ENCODE results near the gene GNAT3.

The GNAT3 gene

GRCh38 chr7:80511964-80512363 lies at the start of gene GNAT3:
GNAT3 (minus strand) TSS chr7:80512064; CDS start chr7:80511926, 138 bp downstream.
- DNase-seq = no peak
- intact Hi-C loops (cut with DNase I) = no loop called here

GRCh38 chr7:80558116-80558515 lies 46.3 kb upstream of the GNAT3 start:
- intact Hi-C loops (cut with DNase I) = no loop called here
- DNase-seq = no peak

GRCh38 chr7:80552031-80552694 lies 40.3 kb upstream of the GNAT3 start:
- intact Hi-C loops (cut with DNase I) = no loop called here
- no peak for DNase-seq

DNA sequence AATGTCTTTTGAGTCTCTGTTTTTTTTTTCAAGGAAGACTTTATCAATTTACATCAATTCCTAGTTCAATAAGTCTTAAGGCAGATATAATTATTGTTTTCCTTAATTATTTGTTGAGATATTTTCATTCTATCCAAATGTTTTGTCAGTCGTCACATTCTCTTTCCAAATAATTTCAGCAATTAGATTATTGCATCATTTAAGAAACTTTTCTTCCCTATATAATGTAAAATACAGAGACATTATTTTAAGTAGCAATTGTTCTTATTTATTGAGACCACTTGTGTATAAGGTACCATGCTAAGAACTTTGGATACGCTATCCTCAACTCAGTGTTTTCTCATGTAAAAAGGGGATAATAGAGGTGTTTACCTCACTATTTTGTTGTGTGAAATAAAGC lies 38.1 kb upstream of the GNAT3 start:
- intact Hi-C loops (cut with DNase I) = no loop called here
- DNase-seq = no peak

DNA sequence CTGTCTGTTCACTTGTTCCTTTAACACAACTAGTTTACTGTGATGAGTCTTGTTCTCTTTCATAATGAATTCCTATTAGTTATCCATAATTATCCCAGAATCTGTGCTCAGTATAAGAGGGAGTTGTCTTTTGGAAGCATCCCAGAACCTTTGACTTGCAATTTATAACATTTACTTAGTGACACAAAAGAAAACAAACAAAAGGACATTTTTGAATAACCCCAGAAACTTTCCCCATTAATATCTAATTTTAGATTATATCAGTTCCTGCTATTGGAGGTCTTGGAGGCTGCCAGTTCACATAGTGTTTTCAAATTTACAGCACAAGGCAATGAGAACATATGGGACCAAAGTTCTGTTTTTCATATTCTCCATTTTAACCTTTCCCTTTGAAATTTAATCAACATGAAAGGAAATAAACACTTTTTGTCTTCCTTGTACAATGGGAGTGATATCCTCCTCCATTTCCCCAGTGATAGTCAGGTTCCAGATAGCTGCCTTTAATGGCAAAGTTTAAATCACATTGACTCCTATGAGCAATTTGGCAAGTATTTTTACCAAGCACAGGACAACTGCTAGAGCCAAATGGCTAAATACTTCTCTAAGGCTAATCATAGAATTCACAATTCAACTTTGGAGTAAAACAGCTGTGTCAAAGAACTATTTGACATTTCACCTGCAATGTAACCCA lies 37.1 kb upstream of the GNAT3 start:
- intact Hi-C loops (cut with DNase I) = no loop called here
- DNase-seq = no peak

DNA sequence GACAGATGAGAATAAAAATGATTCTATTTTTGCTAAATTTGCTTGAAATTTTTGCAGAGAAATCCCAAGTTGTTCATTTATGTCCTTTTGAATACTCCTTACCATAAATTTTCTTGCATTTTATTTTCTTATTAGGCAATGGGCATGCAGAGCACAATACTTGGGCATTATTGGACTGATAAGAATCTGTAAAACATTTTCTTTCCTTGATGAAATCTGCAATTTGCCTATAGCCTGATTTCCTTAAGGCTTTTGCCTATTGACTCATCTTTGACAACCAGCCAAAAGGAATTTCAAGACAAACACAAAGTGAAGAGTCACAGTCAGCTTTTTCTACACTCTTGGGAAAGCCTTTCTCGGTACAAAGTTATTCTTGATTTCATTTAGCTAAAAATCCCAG lies 30.5 kb upstream of the GNAT3 start:
- DNase-seq = no peak
- intact Hi-C loops (cut with DNase I) = no loop called here

DNA sequence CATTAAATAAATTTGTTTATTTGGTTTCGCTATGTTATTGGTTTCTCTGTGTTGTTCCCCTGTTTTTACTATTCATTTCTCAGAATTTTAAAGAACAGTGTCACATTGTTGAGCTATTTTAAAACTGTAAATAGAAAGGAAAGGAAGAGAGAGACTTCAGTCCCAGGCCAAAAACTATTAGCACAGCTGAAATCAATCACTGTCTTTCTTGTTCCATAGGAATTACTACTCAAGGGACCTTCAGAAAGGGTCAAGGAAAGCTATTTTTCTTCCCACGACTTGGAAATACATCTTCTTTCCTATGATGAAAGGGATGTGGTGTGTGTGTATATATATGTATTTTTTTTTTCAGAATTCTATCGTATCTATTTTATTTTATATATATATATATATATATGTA lies 29.0 kb upstream of the GNAT3 start:
- no peak for DNase-seq
- intact Hi-C loops (cut with DNase I) = no loop called here

DNA sequence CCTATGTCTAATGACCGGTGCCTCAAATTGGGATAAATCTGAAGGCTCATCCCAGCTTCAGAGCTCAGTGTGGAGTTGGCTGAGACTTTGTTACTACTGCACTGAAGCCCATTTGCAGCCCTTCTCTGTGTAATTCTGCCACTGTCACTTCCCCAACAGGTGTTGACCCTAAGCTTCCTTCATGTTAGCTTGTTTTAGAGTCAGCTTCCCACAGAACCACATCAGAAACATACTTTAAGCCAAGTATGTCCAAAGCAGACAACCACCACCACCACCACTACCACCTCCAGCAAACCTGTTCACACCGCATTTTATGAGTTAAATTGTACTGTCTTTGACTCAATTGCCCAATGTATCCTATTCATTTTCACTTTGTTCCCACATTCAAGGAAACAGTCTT lies 25.2 kb upstream of the GNAT3 start:
- intact Hi-C loops (cut with DNase I) = no loop called here
- no peak for DNase-seq

DNA sequence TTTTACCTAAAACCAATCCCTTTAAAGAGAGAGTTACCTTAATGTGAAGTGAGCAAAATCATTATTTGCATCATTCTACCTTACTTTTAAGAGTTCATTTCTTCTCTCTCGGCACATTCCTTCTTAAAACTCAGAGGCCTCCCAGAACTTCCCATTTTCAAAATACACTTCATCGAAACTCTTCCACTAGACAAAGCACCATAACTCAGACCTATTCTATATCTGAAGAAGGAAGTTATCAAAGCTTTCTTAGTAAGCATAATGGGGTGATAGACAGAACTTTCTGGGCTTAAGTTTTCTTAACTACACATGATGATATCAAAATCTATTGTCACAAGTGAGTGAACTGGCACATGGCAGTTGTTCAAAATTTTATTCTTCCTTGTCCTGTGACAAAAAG lies 24.6 kb upstream of the GNAT3 start:
- intact Hi-C loops (cut with DNase I) = no loop called here
- no peak for DNase-seq

DNA sequence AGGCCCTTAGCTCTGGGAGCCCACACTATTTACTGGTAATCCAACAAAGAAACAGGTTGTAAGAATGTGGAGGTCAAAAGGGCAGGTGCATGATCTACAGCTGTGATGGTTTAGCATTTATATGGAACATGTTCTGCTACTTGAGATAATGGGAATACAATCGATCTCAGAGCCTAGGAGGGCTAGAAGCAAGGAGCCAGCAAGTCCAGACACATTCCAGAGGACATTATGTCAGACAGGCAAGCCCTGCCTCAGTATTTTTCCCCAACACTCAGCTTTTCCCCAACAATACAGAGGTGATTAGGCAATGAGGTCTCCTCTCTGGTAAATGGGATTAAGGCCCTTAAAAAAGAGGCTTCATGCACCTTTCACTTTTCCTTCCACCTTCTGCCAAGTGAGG lies 21.4 kb upstream of the GNAT3 start:
- intact Hi-C loops (cut with DNase I) = no loop called here
- DNase-seq = no peak

GRCh38 chr7:80532153-80532552 lies 20.3 kb upstream of the GNAT3 start:
- peak in 1 of 10 donors; percentile 43 for DNase-seq
- intact Hi-C loops (cut with DNase I) = no loop called here

GRCh38 chr7:80530136-80530535 lies 18.3 kb upstream of the GNAT3 start:
- no peak for DNase-seq
- intact Hi-C loops (cut with DNase I) = no loop called here

- intact Hi-C loops (cut with DNase I) = no loop called here
- DNase-seq = no peak
These were observed 17.5 kb upstream of the GNAT3 start for GRCh38 chr7:80529362-80529761.

DNA sequence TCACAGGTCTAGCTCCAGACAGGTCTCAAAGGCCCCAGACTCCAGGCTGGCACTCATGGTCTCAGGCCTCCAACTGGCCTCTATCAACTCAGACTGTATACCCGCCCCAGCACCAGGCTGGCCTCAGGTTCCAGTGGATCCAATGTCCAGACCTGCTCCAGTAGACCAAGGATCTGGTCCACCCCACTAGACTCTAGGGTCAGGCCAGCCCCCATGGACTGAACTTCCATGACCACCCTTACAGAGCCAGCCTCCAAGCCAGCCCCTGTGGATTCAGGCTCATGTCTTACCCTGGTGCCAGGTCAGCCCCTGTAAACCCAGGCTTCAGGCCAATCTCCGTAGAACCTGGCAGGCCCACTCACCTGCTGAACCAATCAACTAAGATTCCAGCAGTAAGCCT lies 16.8 kb upstream of the GNAT3 start:
- intact Hi-C loops (cut with DNase I) = no loop called here
- peak in 1 of 10 donors; percentile 72 for DNase-seq

DNA sequence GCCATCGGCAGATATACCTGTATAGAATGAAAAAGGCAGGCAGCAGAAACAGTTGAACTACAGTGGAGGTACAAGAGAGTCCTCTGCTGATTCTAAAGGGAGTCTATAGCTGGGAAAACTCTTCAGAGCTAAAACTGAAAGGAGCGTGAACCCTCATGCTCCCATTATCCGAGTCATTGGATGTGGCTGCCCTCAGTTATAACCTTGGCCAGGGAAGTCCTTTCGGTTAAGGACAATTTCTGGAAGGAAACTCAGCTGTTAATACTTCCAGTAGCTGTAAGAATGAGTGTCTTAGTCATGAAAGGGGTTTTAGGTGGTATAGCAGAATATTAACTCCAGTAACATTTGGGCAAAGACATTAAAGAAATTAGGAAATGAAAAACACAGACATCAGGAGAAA lies 14.6 kb upstream of the GNAT3 start:
- intact Hi-C loops (cut with DNase I) = no loop called here
- DNase-seq = no peak

GRCh38 chr7:80524693-80525092 lies 12.8 kb upstream of the GNAT3 start:
- intact Hi-C loops (cut with DNase I) = no loop called here

GRCh38 chr7:80521809-80522208 lies 9.9 kb upstream of the GNAT3 start:
- DNase-seq = no peak
- intact Hi-C loops (cut with DNase I) = no loop called here

More at GRCh38 chr7:80524693-80525092, 12.8 kb upstream of the GNAT3 start:
- DNase-seq = no peak

DNA sequence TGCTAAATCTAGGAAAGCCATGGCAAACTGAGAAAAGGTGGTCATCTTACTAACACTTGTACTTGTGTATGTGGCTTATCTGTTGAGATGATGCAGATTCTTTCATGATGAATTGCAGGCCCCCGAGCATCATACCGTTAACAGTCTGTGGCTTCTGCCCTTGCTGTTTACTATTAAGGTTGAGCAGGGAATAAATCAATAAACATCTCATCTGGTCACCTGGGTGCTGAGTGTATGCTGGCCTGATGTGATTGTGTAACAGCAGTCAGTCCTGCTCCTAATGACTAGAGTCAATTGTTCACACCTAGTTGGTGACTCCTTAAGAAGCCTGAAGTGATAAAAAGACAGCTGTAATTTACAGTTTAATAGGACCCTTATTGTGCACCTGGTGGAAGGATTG lies 8.3 kb upstream of the GNAT3 start:
- intact Hi-C loops (cut with DNase I) = no loop called here
- DNase-seq = no peak

DNA sequence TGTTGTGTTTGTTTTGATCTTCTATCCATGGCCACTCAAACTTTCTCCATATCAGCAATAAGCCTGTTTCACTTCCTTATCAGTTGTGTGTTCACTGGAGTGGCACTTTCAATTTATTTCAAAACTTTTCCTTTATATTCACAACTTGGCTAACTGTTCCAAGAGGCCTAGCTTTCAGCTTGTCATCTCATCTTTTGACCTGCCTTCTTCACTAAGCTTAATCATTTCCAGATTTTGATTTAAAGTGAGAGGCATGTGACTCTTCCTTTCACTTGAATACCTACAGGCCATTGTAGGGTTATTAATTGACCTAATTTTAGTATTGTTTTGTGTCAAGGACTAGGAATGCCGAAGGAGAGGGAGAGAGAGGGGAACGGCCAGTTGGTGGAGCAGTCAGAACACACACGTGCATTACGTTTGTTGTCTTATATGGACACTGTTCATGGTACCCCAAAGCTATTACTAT lies 5.5 kb upstream of the GNAT3 start:
- DNase-seq = no peak
- intact Hi-C loops (cut with DNase I) = no loop called here

DNA sequence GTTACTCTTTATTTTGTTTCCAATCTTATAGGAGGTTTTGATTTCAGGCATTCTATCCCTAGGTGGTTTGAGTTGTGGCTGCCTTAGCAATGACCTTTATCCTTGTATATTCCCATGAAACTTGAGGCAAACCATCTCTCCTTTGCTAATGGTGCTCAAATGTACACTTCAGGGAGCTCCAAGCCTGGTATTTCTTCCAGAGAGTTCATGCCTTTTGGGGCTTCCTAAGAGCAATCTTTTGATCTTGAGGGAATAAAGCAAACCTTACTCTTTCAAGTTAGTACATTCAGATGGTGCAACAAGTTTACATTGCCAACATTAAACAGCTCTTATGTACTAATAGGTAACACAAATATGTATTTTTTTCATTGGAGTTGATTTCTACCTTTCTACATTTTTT lies 3.4 kb upstream of the GNAT3 start:
- intact Hi-C loops (cut with DNase I) = no loop called here

DNA sequence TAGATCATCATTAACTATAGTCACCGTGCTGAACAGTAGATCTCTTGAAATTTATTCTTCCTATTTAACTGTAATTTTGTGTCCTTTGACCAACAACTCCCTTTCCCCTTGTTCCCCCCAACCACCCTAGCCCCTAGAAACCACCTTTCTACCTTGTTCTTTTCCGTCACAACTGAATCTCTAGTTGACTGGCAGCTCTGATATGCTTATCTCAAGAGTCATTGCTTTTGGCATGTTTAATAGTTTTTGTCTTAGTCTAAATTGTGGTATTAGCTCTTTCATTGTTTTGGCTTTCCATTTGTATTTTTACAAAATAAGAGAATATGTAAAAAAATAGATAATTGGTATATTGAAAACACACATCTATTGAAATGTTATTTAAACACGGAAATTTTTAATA lies 1.8 kb downstream of the GNAT3 start:
- intact Hi-C loops (cut with DNase I) = no loop called here
- DNase-seq = no peak

More for the DNA sequence above, 3.4 kb upstream of the GNAT3 start:
- no peak for DNase-seq

GRCh38 chr7:80508440-80508839 lies 3.4 kb downstream of the GNAT3 start:
- DNase-seq = no peak
- intact Hi-C loops (cut with DNase I) = no loop called here
